Activated gamma-delta T cell (primary cell): ENCODE data around the gene SRSF12.
"Not testable (repeated sequence)": the region's sequence is repeated elsewhere in the genome, so short reads cannot be mapped to it uniquely, and the experiment has no call there.

Experiments used
- DNase-seq: peaks from one replicate; lab custom pipeline; 2025; lab: John Stamatoyannopoulos, UW

Gene SRSF12

GRCh38 chr6:89128256-89128671, 10.4 kb upstream of the SRSF12 start:
- DNase-seq: not testable (repeated sequence)

GRCh38 chr6:89122625-89123024, 4.8 kb upstream of the SRSF12 start:
- DNase-seq: no peak

GRCh38 chr6:89121934-89122333, 4.1 kb upstream of the SRSF12 start:
- no peak for DNase-seq

- no peak for DNase-seq
Observed at GRCh38 chr6:89120371-89120770, 2.5 kb upstream of the SRSF12 start.

- DNase-seq: no peak
Observed at GRCh38 chr6:89118931-89119330, 1.1 kb upstream of the SRSF12 start.

- DNase-seq: no peak
Observed at GRCh38 chr6:89116702-89117101, 1.2 kb downstream of the SRSF12 start.

GRCh38 chr6:89111933-89112332, 5.9 kb downstream of the SRSF12 start:
- DNase-seq: no peak

- DNase-seq: no peak
Observed at GRCh38 chr6:89110284-89110683, 7.6 kb downstream of the SRSF12 start.

GRCh38 chr6:89100114-89100513, 17.8 kb downstream of the SRSF12 start:
- no peak for DNase-seq

- no peak for DNase-seq
Observed at GRCh38 chr6:89098461-89098860, 19.4 kb downstream of the SRSF12 start.

- no peak for DNase-seq
Observed at GRCh38 chr6:89087881-89088280, 30.0 kb downstream of the SRSF12 start.

- no peak for DNase-seq
Observed at GRCh38 chr6:89085409-89086205, 32.3 kb downstream of the SRSF12 start.

GRCh38 chr6:89084954-89085353, 32.9 kb downstream of the SRSF12 start:
- DNase-seq: no peak

GRCh38 chr6:89084542-89084941, 33.3 kb downstream of the SRSF12 start:
- DNase-seq: no peak

GRCh38 chr6:89082486-89082891, 35.4 kb downstream of the SRSF12 start:
- DNase-seq: no peak

GRCh38 chr6:89081423-89082322, 36.2 kb downstream of the SRSF12 start:
- DNase-seq: peak; percentile 97

- peak; percentile 36 for DNase-seq
Observed at GRCh38 chr6:89081129-89081422, 36.8 kb downstream of the SRSF12 start.

GRCh38 chr6:89080281-89081128, 37.4 kb downstream of the SRSF12 start, which contains the start of gene PNRC1:
TSS of gene PNRC1 (plus strand) at chr6:89080751. CDS start at chr6:89080895, 144 bp downstream.
- DNase-seq: peak; percentile 100

GRCh38 chr6:89079511-89080234, 38.2 kb downstream of the SRSF12 start:
- DNase-seq: no peak

- DNase-seq: no peak
Observed at GRCh38 chr6:89073840-89074239, 44.0 kb downstream of the SRSF12 start.

- DNase-seq: no peak
Observed at GRCh38 chr6:89073014-89073620, 44.8 kb downstream of the SRSF12 start.
